Measurements from ENCODE around the gene DISC1.

GRCh38 chr1:231927431-231927830, 300.8 kb downstream of the DISC1 start:
- TF ChIP-seq FOXK2 (IDR thresholded peaks at IDR 0.05) (no peak), FOXA1 (IDR thresholded peaks at IDR 0.05) (no peak), LEF1 (IDR thresholded peaks at IDR 0.05; ENCODE audit: borderline replicate concordance) (no peak), NFRKB (IDR thresholded peaks at IDR 0.05) (no peak), FOXM1 (IDR thresholded peaks at IDR 0.05; ENCODE audit: borderline replicate concordance) (no peak), BHLHE40 (IDR thresholded peaks at IDR 0.05; ENCODE audit: borderline replicate concordance) (no peak), SUZ12 (IDR thresholded peaks at IDR 0.05) (no peak), HDGF (IDR thresholded peaks at IDR 0.05; ENCODE audit: borderline replicate concordance) (no peak), ARNT (IDR thresholded peaks at IDR 0.05) (no peak)
